ENCODE data around the gene SFXN3. TPM values are rescaled to one million over a fixed set of nuclear protein-coding genes. Genes with fewer than 3 reads are reported as not detected.

SFXN3 gene
- total RNA-seq, 1 experiment from 2014 or later: 16.9 TPM

- BruUV-seq (replicated peaks): no TSS peak
- CTCF ChIA-PET: interaction anchor here (1.0 to 2.2 kb wide), 3 partner anchors 15 to 21 kb away, joined by 3 to 13 read pairs (median 5); partner anchors contain the start of genes PDZD7 and SFXN3
- DNase-seq (ENCODE audit: low spot score): no peak
- Histone ChIP-seq H3K27me3 (replicated peaks; ENCODE audit: insufficient read depth, low read depth, low read length, poor library complexity) (no peaks in the 10 kb centered on the region), H3K36me3 (ENCODE audit: insufficient read depth, low read length, poor library complexity, severe bottlenecking) (no peaks in the 10 kb centered on the region), H3K27ac (ENCODE audit: low read depth, low read length, poor library complexity, severe bottlenecking) (no peak overlapping the region), H3K9me3 (ENCODE audit: low read depth, low read length, poor library complexity, severe bottlenecking) (no peaks in the 10 kb centered on the region), H3K4me3 (ENCODE audit: low read depth, low read length, poor library complexity, severe bottlenecking) (no peak overlapping the region), H3K4me1 (ENCODE audit: insufficient read depth, low read length, poor library complexity, severe bottlenecking) (peaks cover 7% of the 10 kb centered on the region)
- POLR2A ChIA-PET (ENCODE audit: low non-redundant PET): no interaction called here
- intact Hi-C loops (cut with micrococcal nuclease; ENCODE audit: unreplicated experiment): no loop called here
- TF ChIP-seq EZH2 (IDR thresholded peaks at IDR 0.05; ENCODE audit: borderline replicate concordance, low read depth, low read length, poor library complexity, severe bottlenecking): no peak
- no peak for TF ChIP-seq CTCF (conservative IDR thresholded peaks at IDR 0.05; ENCODE audit: low read depth, low read length)
Observed at GRCh38 chr10:101015582-101015973, 15.5 kb upstream of the SFXN3 start.

- intact Hi-C loops (cut with micrococcal nuclease; ENCODE audit: unreplicated experiment): no loop called here
- no peaks in the 10 kb centered on the region for H3K27me3 ChIP-seq (replicated peaks; ENCODE audit: insufficient read depth, low read depth, low read length, poor library complexity)
- H3K4me3 ChIP-seq (ENCODE audit: low read depth, low read length, poor library complexity, severe bottlenecking): no peak overlapping the region
- CTCF ChIA-PET: interaction anchor here (0.6 kb wide), 1 partner anchor 581 kb away, joined by 8 read pairs; no protein-coding TSS in a partner anchor
- BruUV-seq (replicated peaks): no TSS peak
- no peak overlapping the region for H3K27ac ChIP-seq (ENCODE audit: low read depth, low read length, poor library complexity, severe bottlenecking)
- H3K36me3 ChIP-seq (ENCODE audit: insufficient read depth, low read length, poor library complexity, severe bottlenecking): no peaks in the 10 kb centered on the region
- no peak for DNase-seq (ENCODE audit: low spot score)
- peaks cover 7% of the 10 kb centered on the region for H3K4me1 ChIP-seq (ENCODE audit: insufficient read depth, low read length, poor library complexity, severe bottlenecking)
- TF ChIP-seq EZH2 (IDR thresholded peaks at IDR 0.05; ENCODE audit: borderline replicate concordance, low read depth, low read length, poor library complexity, severe bottlenecking) (no peak), CTCF (conservative IDR thresholded peaks at IDR 0.05; ENCODE audit: low read depth, low read length) (no peak)
- POLR2A ChIA-PET (ENCODE audit: low non-redundant PET): interaction anchor here (0.7 kb wide), 1 partner anchor 14 kb away, joined by 7 read pairs; the partner anchor contains the start of gene PDZD7
- H3K9me3 ChIP-seq (ENCODE audit: low read depth, low read length, poor library complexity, severe bottlenecking): no peaks in the 10 kb centered on the region
Observed at GRCh38 chr10:101016814-101017213, 14.2 kb upstream of the SFXN3 start.

- Histone ChIP-seq H3K27me3 (replicated peaks; ENCODE audit: insufficient read depth, low read depth, low read length, poor library complexity) (no peaks in the 10 kb centered on the region), H3K36me3 (ENCODE audit: insufficient read depth, low read length, poor library complexity, severe bottlenecking) (no peaks in the 10 kb centered on the region), H3K27ac (ENCODE audit: low read depth, low read length, poor library complexity, severe bottlenecking) (no peak overlapping the region), H3K4me3 (ENCODE audit: low read depth, low read length, poor library complexity, severe bottlenecking) (no peak overlapping the region), H3K9me3 (ENCODE audit: low read depth, low read length, poor library complexity, severe bottlenecking) (no peaks in the 10 kb centered on the region), H3K4me1 (ENCODE audit: insufficient read depth, low read length, poor library complexity, severe bottlenecking) (peaks cover 5% of the 10 kb centered on the region)
- no peak for DNase-seq (ENCODE audit: low spot score)
- ChIA-PET POLR2A (ENCODE audit: low non-redundant PET) (no interaction called here), CTCF (interaction anchor here (0.6 to 0.8 kb wide), 3 partner anchors 14 to 464 kb away, joined by 3 to 7 read pairs (median 6); no protein-coding TSS in a partner anchor)
- BruUV-seq (replicated peaks): no TSS peak
- no peak for TF ChIP-seq CTCF (conservative IDR thresholded peaks at IDR 0.05; ENCODE audit: low read depth, low read length)
- TF ChIP-seq EZH2 (IDR thresholded peaks at IDR 0.05; ENCODE audit: borderline replicate concordance, low read depth, low read length, poor library complexity, severe bottlenecking): no peak
- intact Hi-C loops (cut with micrococcal nuclease; ENCODE audit: unreplicated experiment): no loop called here
Observed at GRCh38 chr10:101018118-101018599, 12.9 kb upstream of the SFXN3 start.

Data from A673 (cell line).